ENCODE results near the gene TMEM134.
A peak's percentile ranks its signal among the peaks of the same experiment; 100 is the strongest.

The TMEM134 gene

GRCh38 chr11:67422891-67423290 lies 46.2 kb downstream of the TMEM134 start:
- no peak for DNase-seq (ENCODE audit: low spot score)

- DNase-seq (ENCODE audit: low spot score), result no peak
Observed at GRCh38 chr11:67421430-67422031, 47.5 kb downstream of the TMEM134 start.

GRCh38 chr11:67420646-67421429 lies 48.2 kb downstream of the TMEM134 start:
- DNase-seq (ENCODE audit: low spot score), result peak; percentile 97

GRCh38 chr11:67420147-67420645 lies 48.9 kb downstream of the TMEM134 start:
- DNase-seq (ENCODE audit: low spot score), result no peak

GRCh38 chr11:67419325-67420049 lies 49.6 kb downstream of the TMEM134 start:
- no peak for DNase-seq (ENCODE audit: low spot score)

GRCh38 chr11:67418476-67419281 lies 50.4 kb downstream of the TMEM134 start:
- peak; percentile 78 for DNase-seq (ENCODE audit: low spot score)

GRCh38 chr11:67417425-67417824 lies 51.6 kb downstream of the TMEM134 start:
- DNase-seq (ENCODE audit: low spot score), result no peak

GRCh38 chr11:67416416-67417335 lies 52.4 kb downstream of the TMEM134 start:
- no peak for DNase-seq (ENCODE audit: low spot score)

DNA sequence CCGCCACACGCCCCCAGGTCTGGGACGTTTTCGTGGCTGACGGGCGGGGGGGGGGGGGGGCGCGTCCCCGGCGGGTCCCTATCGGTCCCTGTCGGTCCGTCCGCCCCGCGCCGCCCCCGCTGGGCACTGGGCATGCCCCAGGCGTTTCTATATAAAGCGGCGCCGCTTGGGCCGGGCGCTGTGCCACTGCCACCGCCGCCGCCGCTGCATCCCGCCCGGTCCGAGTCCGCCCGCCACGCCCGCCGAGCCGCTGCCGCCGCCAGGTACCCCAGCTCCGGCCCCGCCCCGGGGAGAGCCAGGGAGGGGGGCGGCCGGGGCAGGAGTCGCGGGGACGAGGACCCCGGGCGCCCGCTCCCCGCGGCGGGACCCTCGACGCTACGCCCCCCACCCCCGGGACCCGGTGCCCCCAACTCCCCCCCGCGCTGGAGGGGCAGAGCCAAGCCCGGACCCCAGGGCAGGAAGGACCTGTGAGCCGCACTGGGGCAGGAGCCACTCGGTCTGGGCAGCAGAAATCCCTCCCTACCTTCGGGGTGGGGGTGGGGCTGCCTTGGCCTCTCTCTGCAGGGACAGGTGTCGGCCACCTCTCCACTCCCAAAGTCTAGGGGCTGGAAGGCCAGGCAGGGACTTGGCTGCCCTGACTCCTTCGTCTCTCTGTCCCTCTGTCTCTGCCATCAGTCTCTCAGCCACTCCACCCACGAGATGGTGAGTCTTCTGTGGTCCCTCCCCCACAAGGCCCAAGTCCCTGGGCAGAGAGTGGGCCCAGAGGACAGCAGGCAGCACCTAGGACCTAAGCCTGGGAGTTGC lies 53.3 kb downstream of the TMEM134 start, which contains the start of gene CARNS1:
Gene CARNS1, plus strand, starts transcription at position 178 of the 804 bp plus-strand sequence. Its CDS starts 522 bp downstream, at position 700.
- no peak for DNase-seq (ENCODE audit: low spot score)

DNA sequence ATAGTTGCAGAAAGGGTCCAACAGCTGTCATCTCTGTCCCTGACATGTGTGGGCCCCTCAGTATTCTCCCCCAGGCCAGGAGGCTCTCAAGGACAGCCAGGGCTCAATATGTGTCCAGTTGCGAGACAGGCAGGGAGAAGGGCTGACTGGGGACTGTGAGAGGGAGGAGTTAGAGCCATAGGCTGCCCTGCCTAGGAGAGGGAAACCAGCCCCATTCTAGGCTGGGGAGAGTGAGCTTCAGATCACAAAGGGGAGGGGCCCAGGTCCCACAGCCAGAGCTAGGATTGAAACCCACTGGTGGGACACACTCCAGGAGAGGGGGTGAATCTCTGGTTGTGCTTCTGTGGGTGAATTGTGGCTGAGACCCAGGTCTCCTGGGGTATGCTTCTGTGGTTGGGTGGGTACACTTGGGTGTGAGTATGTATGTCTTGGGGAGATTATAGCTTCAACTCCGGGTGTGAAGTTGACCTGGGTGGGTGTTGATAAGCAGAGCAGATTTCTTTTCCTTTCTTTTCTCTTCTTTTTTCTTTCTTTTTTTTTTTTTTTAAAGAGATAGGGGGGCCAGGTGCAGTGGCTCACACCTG lies 55.7 kb downstream of the TMEM134 start:
- no peak for DNase-seq (ENCODE audit: low spot score)

DNA sequence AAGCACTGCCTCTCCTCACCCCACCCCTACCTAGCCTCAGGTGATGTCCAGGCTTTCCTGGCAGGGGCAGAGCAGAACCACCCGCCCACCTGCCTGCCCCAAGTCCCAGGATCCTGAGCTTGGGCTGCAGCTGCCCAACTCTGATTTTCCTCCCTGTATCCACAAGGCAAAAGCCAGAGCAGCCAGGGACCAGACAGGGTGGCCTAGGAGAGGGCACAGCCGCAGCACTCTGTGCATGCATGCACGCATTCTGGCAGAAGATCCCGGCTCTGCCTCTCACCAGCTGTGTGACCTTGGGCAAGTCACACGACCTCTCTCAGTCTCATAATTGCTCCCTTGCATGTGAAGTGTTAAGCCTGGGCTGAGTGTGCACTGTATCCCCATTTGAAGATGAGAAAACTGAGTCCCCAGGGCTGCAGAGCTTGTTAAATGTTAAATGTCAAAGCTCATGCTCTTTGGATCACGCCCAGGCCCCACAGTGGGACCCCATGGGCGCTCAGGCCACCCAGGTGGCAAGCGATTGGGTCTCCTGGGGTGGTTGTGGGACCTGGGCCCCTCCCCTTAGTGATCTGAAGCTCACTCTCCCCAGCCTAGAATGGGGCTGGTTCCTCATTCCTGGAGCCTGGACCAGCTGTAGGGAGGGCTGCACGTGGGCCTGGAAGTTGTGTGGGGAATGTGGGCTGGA lies 56.4 kb downstream of the TMEM134 start:
- no peak for DNase-seq (ENCODE audit: low spot score)

GRCh38 chr11:67411785-67412152 lies 57.3 kb downstream of the TMEM134 start:
- DNase-seq (ENCODE audit: low spot score), result no peak

All from left forelimb (tissue), 1 donor.